Neuronal stem cell (in vitro differentiated cells): ENCODE results near the gene IQCC.

ENCODE experiments used
- DNase-seq: peaks from one replicate; pipeline ENCODE4 v3.0.0-alpha.2; 2013; ENCODE audit warnings: low spot score
- H2AFZ ChIP-seq: one replicate; pipeline ENCODE4 v1.6.1; 2013; ENCODE audit warnings: mild to moderate bottlenecking, low read length, inconsistent platforms
- H2AK5ac ChIP-seq: 2 replicates; pipeline ENCODE4 v1.6.1; 2013; ENCODE audit warnings: low read depth, mild to moderate bottlenecking, inconsistent platforms, low read length, moderate library complexity, mixed read lengths
- H2BK120ac ChIP-seq: 2 replicates; pipeline ENCODE4 v1.6.1; 2013; ENCODE audit warnings: low read depth, mild to moderate bottlenecking, inconsistent platforms, low read length, moderate library complexity, mixed read lengths
- H2BK12ac ChIP-seq: one replicate; pipeline ENCODE4 v1.6.1; 2013; ENCODE audit warnings: low read length, inconsistent platforms
- H2BK15ac ChIP-seq: 2 replicates; pipeline ENCODE4 v1.6.1; 2013; ENCODE audit warnings: mild to moderate bottlenecking, low read length, inconsistent platforms, mixed read lengths
- H2BK5ac ChIP-seq: one replicate; pipeline ENCODE4 v1.6.1; 2013; ENCODE audit warnings: inconsistent platforms, mild to moderate bottlenecking, low read length, moderate library complexity
- H3K14ac ChIP-seq: one replicate; pipeline ENCODE4 v1.6.1; 2013; ENCODE audit warnings: low read length, inconsistent platforms
- H3K18ac ChIP-seq: 2 replicates; pipeline ENCODE4 v1.6.1; 2013; ENCODE audit warnings: low read length, inconsistent platforms
- H3K23ac ChIP-seq: 2 replicates; pipeline ENCODE4 v1.6.1; 2013; ENCODE audit warnings: low read depth, mild to moderate bottlenecking, mixed read lengths, low read length, inconsistent platforms; ENCODE audit not compliant: poor library complexity
- H3K27ac ChIP-seq: replicated peaks from 3 replicates; pipeline ENCODE4 v1.5.1; 2013; ENCODE audit warnings: low read length, inconsistent platforms
- H3K27me3 ChIP-seq, 3 experiments: 2 replicates each; pipeline ENCODE4 v1.6.1; 2013; ENCODE audit warnings: low read length in 3 of 3, mild to moderate bottlenecking in 2 of 3, inconsistent platforms in 1 of 3, low read depth in 1 of 3, mixed read lengths in 1 of 3, moderate library complexity in 1 of 3; ENCODE audit not compliant: control insufficient read depth in 3 of 3, insufficient read depth in 3 of 3
- H3K36me3 ChIP-seq, 2 donors: replicated peaks in 1 of 2; 2 replicates each; pipeline ENCODE4 v1.6.1; 2013; ENCODE audit warnings: low read length in 2 of 2; ENCODE audit not compliant: control insufficient read depth in 2 of 2, insufficient read depth in 2 of 2
- H3K4ac ChIP-seq: 2 replicates; pipeline ENCODE4 v1.6.1; 2013; ENCODE audit warnings: inconsistent platforms, mild to moderate bottlenecking, low read length, moderate library complexity
- H3K4me1 ChIP-seq, 2 donors: 1 replicate in 1 of 2; 2 replicates in 1 of 2; pipeline ENCODE4 v1.6.1; 2013; ENCODE audit warnings: low read length in 2 of 2, low read depth in 1 of 2; ENCODE audit not compliant: control insufficient read depth in 2 of 2, insufficient read depth in 1 of 2
- H3K4me2 ChIP-seq: one replicate; pipeline ENCODE4 v1.6.1; 2013; ENCODE audit warnings: mild to moderate bottlenecking, low read length, inconsistent platforms; ENCODE audit not compliant: insufficient read depth, poor library complexity, severe bottlenecking
- H3K4me3 ChIP-seq, 2 donors: 2 replicates each; pipeline ENCODE4 v1.5.1; 2013; ENCODE audit warnings: low read length in 2 of 2, mild to moderate bottlenecking in 2 of 2, inconsistent platforms in 1 of 2, moderate library complexity in 1 of 2
- H3K79me1 ChIP-seq: one replicate; pipeline ENCODE4 v1.6.1; 2013; ENCODE audit warnings: low read depth, mild to moderate bottlenecking, inconsistent platforms, low read length, moderate library complexity
- H3K9ac ChIP-seq: one replicate; pipeline ENCODE4 v1.6.1; 2013; ENCODE audit warnings: mild to moderate bottlenecking, low read depth, low read length, inconsistent platforms; ENCODE audit not compliant: poor library complexity
- H3K9me3 ChIP-seq, 2 donors: replicated peaks in 1 of 2; 2 replicates each; pipeline versions ENCODE3 to v1.6.1; 2013; ENCODE audit warnings: low read length in 2 of 2, mild to moderate bottlenecking in 2 of 2, inconsistent platforms in 1 of 2, low read depth in 1 of 2, mixed read lengths in 1 of 2, moderate library complexity in 1 of 2; ENCODE audit not compliant: control insufficient read depth in 2 of 2, insufficient read depth in 1 of 2
- H4K8ac ChIP-seq: one replicate; pipeline ENCODE4 v1.6.1; 2013; ENCODE audit warnings: low read depth, mild to moderate bottlenecking, inconsistent platforms, low read length, moderate library complexity
- H4K91ac ChIP-seq: one replicate; pipeline ENCODE4 v1.6.1; 2013; ENCODE audit warnings: low read length, low read depth, mild to moderate bottlenecking, inconsistent platforms; ENCODE audit not compliant: poor library complexity
- WGBS, 2 donors: extraction: QIAGEN DNeasy Blood & Tissue Kit; methylation state at CpG; one replicate each; pipeline ENCODE4 v1.1.7; 2013; ENCODE audit warnings: missing lambda C conversion rate in 2 of 2, mixed read lengths in 1 of 2; ENCODE audit not compliant: insufficient read length in 2 of 2, insufficient replicate concordance in 1 of 2; ENCODE audit errors: extremely low coverage in 2 of 2; 5-methylcytosine and 5-hydroxymethylcytosine counted together

IQCC gene

GRCh38 chr1:32195531-32195930 is 9.9 kb upstream of the IQCC start:
- H2BK5ac ChIP-seq: no peak overlapping the region
- no peak overlapping the region for H2BK15ac ChIP-seq
- no peak overlapping the region for H3K14ac ChIP-seq
- H3K4me3 ChIP-seq: no peak overlapping the region
- H3K9ac ChIP-seq: no peak overlapping the region
- no peak overlapping the region for H4K91ac ChIP-seq
- H3K4me1 ChIP-seq: peaks cover 16 to 17% of the 10 kb centered on the region in 2 donors
- H3K4ac ChIP-seq: no peak overlapping the region
- no peak overlapping the region for H2AK5ac ChIP-seq
- no peaks in the 10 kb centered on the region for H3K27me3 ChIP-seq
- H2BK12ac ChIP-seq: no peak overlapping the region
- no CpG with 5 or more reads among the region's 3 CpGs for WGBS, 2 donors
- no peak overlapping the region for H2BK120ac ChIP-seq
- H3K27ac ChIP-seq: no peak overlapping the region
- peaks cover 61 to 82% of the 10 kb centered on the region in 2 donors for H3K36me3 ChIP-seq
- no peaks in the 10 kb centered on the region for H3K79me1 ChIP-seq
- H2AFZ ChIP-seq: no peak overlapping the region
- H3K9me3 ChIP-seq: no peaks in the 10 kb centered on the region
- H3K4me2 ChIP-seq: no peak overlapping the region
- H3K23ac ChIP-seq: no peak overlapping the region
- H4K8ac ChIP-seq: no peak overlapping the region
- no peak for DNase-seq
- H3K18ac ChIP-seq: no peak overlapping the region

- no peak overlapping the region for H2BK120ac ChIP-seq
- H2BK12ac ChIP-seq: no peak overlapping the region
- no peak overlapping the region for H3K4ac ChIP-seq
- no peak overlapping the region for H3K18ac ChIP-seq
- no peaks in the 10 kb centered on the region for H3K79me1 ChIP-seq
- no peaks in the 10 kb centered on the region for H3K27me3 ChIP-seq
- DNase-seq: no peak
- no peaks in the 10 kb centered on the region for H3K9me3 ChIP-seq
- H4K91ac ChIP-seq: no peak overlapping the region
- no peak overlapping the region for H3K4me3 ChIP-seq
- no peak overlapping the region for H3K23ac ChIP-seq
- H4K8ac ChIP-seq: no peak overlapping the region
- H2AK5ac ChIP-seq: no peak overlapping the region
- H2AFZ ChIP-seq: no peak overlapping the region
- no peak overlapping the region for H3K9ac ChIP-seq
- no peak overlapping the region for H3K4me2 ChIP-seq
- no peak overlapping the region for H2BK5ac ChIP-seq
- no peak overlapping the region for H2BK15ac ChIP-seq
- H3K4me1 ChIP-seq: peaks cover 16 to 19% of the 10 kb centered on the region in 2 donors
- H3K14ac ChIP-seq: no peak overlapping the region
- H3K36me3 ChIP-seq: peaks cover 58 to 76% of the 10 kb centered on the region in 2 donors
- H3K27ac ChIP-seq: no peak overlapping the region
These were observed 9.3 kb upstream of the IQCC start for GRCh38 chr1:32195972-32196823.

- H3K27ac ChIP-seq: no peak overlapping the region
These were observed 8.4 kb upstream of the IQCC start for GRCh38 chr1:32197074-32197473.

GRCh38 chr1:32197837-32198236 is 7.6 kb upstream of the IQCC start:
- peaks cover 20 to 23% of the 10 kb centered on the region in 2 donors for H3K4me1 ChIP-seq
- no peak overlapping the region for H3K4me3 ChIP-seq
- H3K9me3 ChIP-seq: no peaks in the 10 kb centered on the region
- H2BK12ac ChIP-seq: no peak overlapping the region
- DNase-seq: no peak
- H3K9ac ChIP-seq: no peak overlapping the region
- no peak overlapping the region for H2BK15ac ChIP-seq
- H3K18ac ChIP-seq: no peak overlapping the region
- no peak overlapping the region for H2BK120ac ChIP-seq
- WGBS, 2 donors: no CpG with 5 or more reads among the region's 6 CpGs
- H4K91ac ChIP-seq: no peak overlapping the region
- H3K14ac ChIP-seq: peak overlapping the region; percentile 57
- no peak overlapping the region for H2BK5ac ChIP-seq
- H3K23ac ChIP-seq: no peak overlapping the region
- no peak overlapping the region for H2AFZ ChIP-seq
- no peaks in the 10 kb centered on the region for H3K27me3 ChIP-seq
- H3K4me2 ChIP-seq: no peak overlapping the region
- no peak overlapping the region for H3K4ac ChIP-seq
- no peaks in the 10 kb centered on the region for H3K79me1 ChIP-seq
- peaks cover 43 to 60% of the 10 kb centered on the region in 2 donors for H3K36me3 ChIP-seq
- no peak overlapping the region for H3K27ac ChIP-seq
- H4K8ac ChIP-seq: no peak overlapping the region
- no peak overlapping the region for H2AK5ac ChIP-seq

More at GRCh38 chr1:32197074-32197473, 8.4 kb upstream of the IQCC start:
- peaks cover 20 to 23% of the 10 kb centered on the region in 2 donors for H3K4me1 ChIP-seq
- H2AFZ ChIP-seq: no peak overlapping the region
- no CpG with 5 or more reads among the region's 1 CpG for WGBS, 2 donors
- no peak overlapping the region for H3K4me2 ChIP-seq
- H3K9ac ChIP-seq: no peak overlapping the region
- H3K23ac ChIP-seq: no peak overlapping the region
- H2BK5ac ChIP-seq: no peak overlapping the region
- H4K91ac ChIP-seq: no peak overlapping the region
- no peak overlapping the region for H3K14ac ChIP-seq
- no peaks in the 10 kb centered on the region for H3K27me3 ChIP-seq
- no peaks in the 10 kb centered on the region for H3K79me1 ChIP-seq
- H2AK5ac ChIP-seq: no peak overlapping the region
- H3K18ac ChIP-seq: no peak overlapping the region
- H2BK15ac ChIP-seq: no peak overlapping the region
- H3K4me3 ChIP-seq: no peak overlapping the region
- no peak for DNase-seq
- no peak overlapping the region for H2BK12ac ChIP-seq
- no peak overlapping the region for H4K8ac ChIP-seq
- no peak overlapping the region for H3K4ac ChIP-seq
- no peak overlapping the region for H2BK120ac ChIP-seq
- peaks cover 49 to 67% of the 10 kb centered on the region in 2 donors for H3K36me3 ChIP-seq
- H3K9me3 ChIP-seq: no peaks in the 10 kb centered on the region
